T-cell (primary cell): Measurements from ENCODE around the gene C1orf210. TPM values are rescaled to one million over a fixed set of nuclear protein-coding genes. Genes with fewer than 3 reads are reported as not detected.

Experiments used
- ATAC-seq, 4 experiments: fragments of 200-7000 bp in 3 of 4; fragments of 150-1000 bp in 1 of 4; cut with Tn5 transposase; replicated peaks in 1 of 4; 1 replicate in 3 of 4; 2 replicates in 1 of 4; pipeline ENCODE4 v1.10.0; 2021; ENCODE audit warnings: moderate library complexity in 3 of 4, mild to moderate bottlenecking in 2 of 4, moderate number of reproducible peaks in 1 of 4
- CTCF ChIA-PET, 2 donors: fragments of 300-600 bp; sonication (Branson Sonifier 250); formaldehyde crosslinking; loops; one replicate each; lab custom pipeline; 2022; ENCODE audit warnings: antibody characterized with exemption in 2 of 2; lab: Charles Lee
- POLR2A ChIA-PET, 2 donors: fragments of 300-600 bp; sonication (Branson Sonifier 250); formaldehyde crosslinking; loops; one replicate each; lab custom pipeline; 2022; ENCODE audit warnings: antibody characterized with exemption in 2 of 2; lab: Charles Lee
- DNase-seq, 35 experiments: peaks; one replicate each; pipeline versions ENCODE4 v3.0.0 to v3.0.0-alpha.2; 2013 to 2023
- H3K27ac ChIP-seq: one replicate; pipeline ENCODE4 v1.5.1; 2013; ENCODE audit warnings: low read length
- H3K27me3 ChIP-seq, 2 experiments: replicated peaks in 1 of 2; 1 replicate in 1 of 2; 2 replicates in 1 of 2; pipeline versions ENCODE4 v1.6.1 to v1.7.0; 2013; ENCODE audit warnings: low read length in 1 of 2, mixed read lengths in 1 of 2; ENCODE audit not compliant: control insufficient read depth in 2 of 2, insufficient read depth in 2 of 2; ENCODE audit errors: extremely low read depth in 1 of 2
- H3K36me3 ChIP-seq, 2 donors: 1 replicate in 1 of 2; 2 replicates in 1 of 2; pipeline versions ENCODE4 v1.6.1 to v1.7.0; 2013; ENCODE audit warnings: low read length in 1 of 2; ENCODE audit not compliant: control insufficient read depth in 2 of 2, insufficient read depth in 1 of 2; ENCODE audit errors: extremely low read depth in 1 of 2
- H3K4me1 ChIP-seq, 2 experiments: 1 replicate in 1 of 2; 2 replicates in 1 of 2; pipeline versions ENCODE4 v1.6.1 to v1.7.0; 2013; ENCODE audit warnings: low read length in 2 of 2, mixed read lengths in 1 of 2; ENCODE audit not compliant: insufficient read depth in 2 of 2, control insufficient read depth in 1 of 2; ENCODE audit errors: extremely low read depth in 1 of 2
- H3K4me3 ChIP-seq, 2 donors: 1 replicate in 1 of 2; 2 replicates in 1 of 2; pipeline versions ENCODE4 v1.5.1 to v1.7.0; 2013; ENCODE audit warnings: mild to moderate bottlenecking in 2 of 2, low read length in 1 of 2, moderate library complexity in 1 of 2; ENCODE audit not compliant: control insufficient read depth in 1 of 2; ENCODE audit errors: extremely low read depth in 1 of 2
- H3K9me3 ChIP-seq: 2 replicates; pipeline ENCODE4 v1.7.0; 2013
- H3K27ac Mint-ChIP-seq, 2 donors: one replicate each; pipeline ENCODE4 v1.8.0; 2020 to 2021; ENCODE audit warnings: mild to moderate bottlenecking in 2 of 2, mixed read lengths in 2 of 2
- H3K27me3 Mint-ChIP-seq, 2 donors: one replicate each; pipeline ENCODE4 v1.8.0; 2021 to 2022; ENCODE audit warnings: mixed read lengths in 2 of 2
- H3K36me3 Mint-ChIP-seq: one replicate; pipeline ENCODE4 v1.8.0; 2021; ENCODE audit warnings: mixed read lengths
- H3K4me1 Mint-ChIP-seq, 3 donors: one replicate each; pipeline ENCODE4 v1.8.0; 2020 to 2022; ENCODE audit warnings: mixed read lengths in 3 of 3, mild to moderate bottlenecking in 1 of 3
- H3K4me3 Mint-ChIP-seq, 3 donors: one replicate each; pipeline ENCODE4 v1.8.0; 2020 to 2022; ENCODE audit warnings: mild to moderate bottlenecking in 3 of 3, mixed read lengths in 3 of 3, moderate library complexity in 3 of 3
- H3K9me3 Mint-ChIP-seq, 3 donors: one replicate each; pipeline ENCODE4 v1.8.0; 2020 to 2022; ENCODE audit warnings: mixed read lengths in 3 of 3
- WGBS: methylation state at CpG from one replicate; pipeline ENCODE4 v1.1.5; 2013; ENCODE audit warnings: missing lambda C conversion rate; ENCODE audit not compliant: insufficient coverage; 5-methylcytosine and 5-hydroxymethylcytosine counted together
- total RNA-seq, 35 experiments: library from RNA in 6 of 35; stranded (reverse) in 6 of 35; fragments of 120-200 nt in 1 of 35; gene quantifications; one replicate each; pipeline versions ENCODE4 v1.2.1 to v1.2.4 and lab custom pipeline; 2013 to 2026

Gene C1orf210
- total RNA-seq, 5 donors from 2014 or later (not counting 1 experiment from before 2014, with no cell fraction given): 0.16 to 0.32 TPM; not detected in 3

DNA sequence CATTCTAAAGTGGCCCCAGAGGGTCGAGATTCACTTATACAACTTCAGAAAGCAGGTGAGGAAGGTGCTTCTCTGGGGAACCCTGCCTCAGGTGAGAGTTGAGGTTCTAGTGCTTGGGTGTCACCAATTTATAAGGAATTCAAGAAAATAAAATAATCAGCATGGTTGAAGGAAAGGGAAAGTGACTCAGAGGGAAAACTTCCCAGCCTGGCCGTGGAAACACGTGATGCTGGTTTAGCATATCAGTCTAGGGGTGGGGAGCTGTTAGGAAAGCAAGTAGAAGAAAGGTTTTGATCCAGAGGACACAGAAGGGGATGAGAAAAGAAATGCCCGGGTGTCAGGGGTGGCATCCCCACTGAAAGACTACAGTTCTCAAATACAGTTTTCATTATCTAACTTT lies 53.3 kb downstream of the C1orf210 start:
- DNase-seq (no peak), ATAC-seq (no peak)
- H3K4me3 Mint-ChIP-seq: no peak overlapping the region
- WGBS: no CpG with 5 or more reads among the region's 4 CpGs
- no peaks in the 10 kb centered on the region for H3K9me3 ChIP-seq
- H3K9me3 Mint-ChIP-seq: no peaks in the 10 kb centered on the region
- ChIA-PET POLR2A (no interaction called here), CTCF (interaction anchor here in 1 of 2 donors (1.9 kb wide), 1 partner anchor 182 kb away, joined by 5 read pairs; no protein-coding TSS in a partner anchor)
- no peaks in the 10 kb centered on the region for H3K36me3 Mint-ChIP-seq
- no peak overlapping the region for H3K27ac ChIP-seq
- H3K36me3 ChIP-seq: no peaks in the 10 kb centered on the region
- H3K4me1 Mint-ChIP-seq: peaks cover 0 to 5% (median 0%) of the 10 kb centered on the region in 3 donors
- H3K27me3 Mint-ChIP-seq: peaks cover 0 to 8% of the 10 kb centered on the region in 2 donors
- no peak overlapping the region for H3K27ac Mint-ChIP-seq
- H3K4me3 ChIP-seq: no peak overlapping the region
- peaks cover 0 to 2% of the 10 kb centered on the region in 2 experiments for H3K4me1 ChIP-seq
- H3K27me3 ChIP-seq: peaks cover 0 to 24% of the 10 kb centered on the region in 2 experiments

Other genes starting within 250 kb of the C1orf210 start
- 10 to 100 TPM; 18.4 to 38.1 (median 31.2) TPM for gene EBNA1BP2, start 113.3 kb downstream of the C1orf210 start, total RNA-seq
- gene CFAP57, start 113.3 kb downstream of the C1orf210 start, total RNA-seq: under 1 TPM in 1 of 5 donors, not detected in 4; 0.07 TPM
- under 1 TPM in 3 of 5 donors, not detected in 2; 0.20 to 0.46 (median 0.35) TPM for gene TMEM125, start 15.6 kb downstream of the C1orf210 start, total RNA-seq
- 1 to 10 TPM in 1 of 5 donors, under 1 TPM in 4; 0.26 to 1.9 (median 0.32) TPM for gene TIE1, start 15.4 kb upstream of the C1orf210 start, total RNA-seq
- gene MPL, start 52.2 kb upstream of the C1orf210 start, total RNA-seq: under 1 TPM in 3 of 5 donors, not detected in 2; 0.26 to 0.63 (median 0.61) TPM
- gene CDC20, start 73.4 kb upstream of the C1orf210 start, total RNA-seq: 1 to 10 TPM in 4 of 5 donors, under 1 TPM in 1; 0.88 to 2.8 (median 1.9) TPM
- 10 to 100 TPM; 32.3 to 49.2 (median 45.1) TPM for gene ELOVL1, start 82.4 kb upstream of the C1orf210 start, total RNA-seq
- 10 to 100 TPM; 11.4 to 32.9 (median 29.5) TPM for gene MED8, start 104.2 kb upstream of the C1orf210 start, total RNA-seq
- 100 to 1,000 TPM; 106 to 137 (median 130) TPM for gene SZT2, start 104.3 kb upstream of the C1orf210 start, total RNA-seq
- 10 to 100 TPM; 14.9 to 27.4 (median 19.9) TPM for gene HYI, start 168.3 kb upstream of the C1orf210 start, total RNA-seq
- gene PTPRF, start 245.3 kb upstream of the C1orf210 start, total RNA-seq: 1 to 10 TPM in 3 of 5 donors, under 1 TPM in 2; 0.07 to 2.6 (median 1.9) TPM